Stimulated activated CD8-positive, alpha-beta memory T cell treated with anti-CD3 and anti-CD28 coated beads, Interleukin-7, amount 100 ng/mL, for 4 hours (primary cell): ENCODE results near the gene HIVEP3.

Source experiments
- DNase-seq, 2 donors: peaks; one replicate each; pipeline ENCODE4 v3.0.0-alpha.2; 2020; ENCODE audit warnings: low read depth in 2 of 2

HIVEP3 gene

DNA sequence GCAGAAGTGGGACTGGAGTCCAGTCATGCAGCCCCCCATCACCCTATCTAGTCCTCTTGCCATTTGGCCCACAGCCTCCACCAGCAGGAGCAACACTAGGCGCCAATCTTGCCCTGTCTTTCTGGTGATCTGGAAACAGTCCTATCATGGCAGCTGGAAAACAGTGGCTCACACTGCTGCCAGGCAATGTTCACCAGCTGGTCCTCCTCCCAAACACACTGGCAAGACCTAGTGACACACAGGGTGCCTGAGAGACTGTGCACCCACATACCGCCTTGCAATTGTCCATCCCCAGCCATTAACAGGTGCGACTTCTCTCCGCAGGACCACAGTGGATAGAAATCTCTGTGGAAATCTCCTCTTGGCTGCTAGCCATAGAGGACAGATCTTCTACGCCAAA, 105.5 kb downstream of the HIVEP3 start:
- no peak for DNase-seq

DNA sequence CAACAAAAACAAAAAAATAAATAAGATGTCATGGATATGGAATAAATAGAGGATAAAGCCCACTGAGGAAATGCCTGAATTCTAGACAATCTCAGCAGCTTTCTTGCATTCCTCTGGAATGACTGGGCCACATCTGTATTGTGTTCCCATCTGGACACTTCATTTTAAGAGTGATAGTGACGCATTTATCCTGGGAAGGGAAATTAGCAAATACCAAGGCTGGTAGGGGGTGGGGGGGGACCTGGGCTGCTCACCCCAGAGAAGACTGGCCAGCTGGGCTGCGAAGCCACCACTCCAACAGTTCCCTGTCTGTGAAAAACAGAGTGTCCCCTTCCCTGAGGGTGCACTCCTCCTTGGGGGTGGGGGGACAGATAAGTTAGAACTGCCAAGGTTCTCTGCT, 106.3 kb downstream of the HIVEP3 start:
- no peak for DNase-seq

DNA sequence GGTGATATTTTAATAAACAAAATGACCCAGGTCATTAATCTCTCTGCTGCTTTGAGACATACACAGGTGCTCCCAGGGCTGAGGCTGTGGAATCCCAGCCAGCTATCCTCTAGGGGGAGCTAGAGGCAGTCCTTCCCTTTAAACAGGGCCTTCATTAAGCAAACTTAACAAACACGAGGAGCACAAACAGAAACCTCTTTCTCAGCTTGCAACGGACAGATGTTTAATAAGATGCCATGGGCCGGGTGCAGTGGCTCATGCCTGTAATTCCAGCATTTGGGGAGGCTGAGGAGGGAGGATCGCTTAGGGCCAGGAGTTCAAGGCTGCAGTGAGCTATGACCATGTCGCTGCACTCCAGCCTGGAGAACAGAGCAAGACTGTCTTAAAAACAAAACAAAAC, 106.7 kb downstream of the HIVEP3 start:
- no peak for DNase-seq

DNA sequence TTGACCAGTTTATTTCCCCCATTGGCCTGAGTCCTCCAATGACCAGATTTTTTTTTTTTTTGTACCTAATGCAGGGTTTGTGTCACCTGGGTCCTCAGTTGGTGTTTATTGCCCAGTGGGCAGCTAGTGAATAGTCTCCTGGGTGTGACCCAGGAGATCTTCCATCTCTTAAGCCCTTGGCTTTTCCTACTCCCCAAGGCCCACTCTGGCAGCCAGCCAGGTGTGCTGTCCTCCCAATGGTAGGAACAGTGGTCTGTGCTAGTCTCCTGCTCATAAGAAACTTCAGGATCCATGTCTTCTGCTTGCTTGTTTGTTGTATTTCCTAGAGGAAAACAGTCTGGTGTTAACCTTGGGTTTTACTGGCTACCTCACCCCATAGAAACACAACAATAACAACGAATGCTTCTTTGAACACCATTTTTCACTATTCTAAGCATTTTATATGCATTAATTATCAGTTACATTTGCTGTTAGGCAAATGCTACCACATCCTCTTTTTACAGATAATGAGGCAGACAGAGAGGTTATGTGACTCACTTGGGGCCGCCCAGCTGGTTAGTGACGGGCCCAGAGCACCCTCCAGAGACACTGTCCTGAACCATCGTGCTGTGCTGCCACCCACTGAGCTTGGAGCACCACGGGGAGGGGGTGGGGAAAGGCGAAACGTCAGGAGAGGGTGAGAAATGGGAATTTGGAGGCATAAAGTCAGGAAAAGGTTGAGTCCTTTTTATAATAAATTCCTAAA, 107.5 kb downstream of the HIVEP3 start:
- peak; percentile 51 to 62 for DNase-seq

DNA sequence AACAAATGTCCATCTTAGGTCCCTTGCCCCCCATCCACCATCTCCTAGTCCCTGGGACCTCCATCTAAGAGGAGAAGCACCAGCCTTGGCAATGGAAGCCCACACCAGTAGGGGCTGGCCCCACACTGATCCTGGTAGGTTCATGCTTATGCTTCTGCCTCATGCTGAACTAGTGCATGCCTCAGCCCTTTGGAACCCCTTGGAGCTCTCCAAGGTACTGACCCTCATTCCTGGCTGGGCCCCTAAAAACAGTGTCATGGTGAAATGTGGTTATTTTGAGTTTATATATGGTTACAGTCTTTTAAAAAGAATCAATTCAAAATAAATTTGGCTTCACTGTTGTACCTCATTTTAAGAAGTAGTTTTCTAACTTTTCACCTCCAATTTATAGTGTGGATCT, 108.3 kb downstream of the HIVEP3 start:
- no peak for DNase-seq

DNA sequence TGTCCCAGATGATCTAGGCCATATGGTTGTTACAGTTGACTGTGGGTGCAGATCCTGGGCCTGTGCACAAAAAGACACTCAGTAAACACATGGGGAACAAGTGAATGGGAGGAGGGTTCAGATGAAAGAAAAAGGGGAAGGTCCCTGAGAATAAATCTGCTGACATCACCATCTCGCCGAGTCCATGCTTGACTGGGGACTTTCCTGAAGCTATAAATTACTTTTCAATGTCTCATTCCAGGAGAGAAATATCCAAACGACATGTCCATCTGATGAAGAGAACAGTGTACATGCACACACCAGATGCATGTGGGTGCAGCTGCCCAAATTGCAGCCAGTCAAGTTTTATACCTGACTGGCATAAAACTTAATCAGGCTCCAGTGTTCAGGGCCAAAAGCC, 109.0 kb downstream of the HIVEP3 start:
- DNase-seq = no peak

DNA sequence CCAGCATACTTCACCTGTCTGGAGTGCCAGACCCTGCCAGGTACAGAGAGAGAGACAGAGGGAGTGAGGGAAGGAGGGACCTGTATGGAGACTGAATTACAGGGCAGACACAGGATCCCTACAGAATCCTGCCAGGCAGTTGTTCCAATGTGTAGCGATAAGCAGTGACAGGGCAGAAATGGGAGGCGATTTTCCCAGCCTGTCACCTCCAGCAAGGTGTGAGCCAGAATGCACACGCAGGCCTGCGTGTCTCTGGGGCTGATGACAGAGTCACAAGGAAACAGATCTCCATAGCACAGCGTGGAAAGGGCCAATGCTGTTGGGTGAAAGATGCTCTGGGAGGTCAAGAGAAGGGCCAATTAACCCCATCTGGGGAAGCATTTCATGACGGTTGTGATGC, 111.3 kb downstream of the HIVEP3 start:
- no peak for DNase-seq

DNA sequence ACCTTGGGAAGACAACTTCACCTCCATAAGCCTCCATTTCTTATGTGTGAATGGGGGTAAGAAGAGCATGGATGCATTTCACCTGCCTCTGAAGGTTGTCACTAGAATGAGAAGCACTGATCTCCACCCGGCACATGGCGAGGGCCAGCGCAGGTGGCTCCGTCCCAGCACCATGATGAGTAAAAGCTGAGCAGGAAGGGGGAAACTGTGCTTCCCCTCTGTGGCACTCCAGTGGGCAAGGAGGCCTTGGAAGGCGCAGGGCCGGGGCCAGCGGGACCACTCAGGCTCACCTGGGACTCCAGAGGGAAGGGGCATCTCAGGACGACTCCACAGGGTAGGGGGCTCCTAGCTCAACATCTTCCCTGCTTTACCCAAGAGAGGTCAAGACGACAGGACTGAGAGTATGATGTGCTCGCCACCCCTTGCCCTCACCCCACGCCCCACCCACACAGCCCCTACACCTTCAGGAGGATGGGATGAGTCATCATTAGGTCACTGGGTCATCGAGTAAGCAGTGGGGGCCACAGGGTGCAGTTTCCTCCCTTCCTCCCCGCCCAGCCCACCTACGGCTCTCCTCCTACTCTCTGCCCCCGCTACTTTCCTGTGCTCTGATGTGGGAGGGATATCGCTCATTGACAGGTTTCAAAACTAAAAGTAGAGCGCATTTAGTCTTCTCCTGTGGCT, 112.1 kb downstream of the HIVEP3 start:
- DNase-seq = peak; percentile 80 to 84

DNA sequence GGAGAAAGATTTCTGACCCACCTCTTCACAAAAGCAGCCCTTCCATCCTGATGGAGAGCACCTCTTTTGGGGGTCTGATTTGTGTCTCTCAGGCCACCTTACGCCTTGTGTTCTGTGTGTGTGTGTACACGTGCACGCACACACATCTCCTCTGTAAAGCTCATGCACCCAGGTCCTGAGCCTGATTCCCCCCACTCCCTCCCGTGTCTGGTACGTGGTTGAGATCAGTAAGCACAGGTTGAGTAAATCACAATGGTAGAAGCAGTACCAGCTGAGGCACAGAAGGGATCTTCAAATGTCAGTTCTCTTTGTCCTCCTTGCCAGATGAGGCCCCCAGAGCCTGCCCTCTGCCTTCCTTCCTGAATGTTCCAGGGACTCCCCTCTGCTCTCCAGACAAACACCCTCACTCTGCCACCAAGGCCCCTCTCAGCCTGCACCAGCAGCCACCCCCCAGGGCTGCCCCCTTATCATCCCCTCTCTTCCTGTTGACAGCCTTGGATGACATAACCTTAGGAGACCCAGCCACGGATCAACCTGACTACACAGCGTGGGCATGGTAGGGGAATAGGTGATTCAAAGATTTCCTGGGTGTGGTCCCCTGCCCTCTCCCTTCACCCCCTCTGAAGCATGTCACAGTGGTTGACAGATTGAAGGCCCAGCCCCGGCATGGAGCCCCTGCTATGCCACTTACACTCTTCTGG, 112.8 kb downstream of the HIVEP3 start:
- DNase-seq = peak; percentile 63 to 77

DNA sequence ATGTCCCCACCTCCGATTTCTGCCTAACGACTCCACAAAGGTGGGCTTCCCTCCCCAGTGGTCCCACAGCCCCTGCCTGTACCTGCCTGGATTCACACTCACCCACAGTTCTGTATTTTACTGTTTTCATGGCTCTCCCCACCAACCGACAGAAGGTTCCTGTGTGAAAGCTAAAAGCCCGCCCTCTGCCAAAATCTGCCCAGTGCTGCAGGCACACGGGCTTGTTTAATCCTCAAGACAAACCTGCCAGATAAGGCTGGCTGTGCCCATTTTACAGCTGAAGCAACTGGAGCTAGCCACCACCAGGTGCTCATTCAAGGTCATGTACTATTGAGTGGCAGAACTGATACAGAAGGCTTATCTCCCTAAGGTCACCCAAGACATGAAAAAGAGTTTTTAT, 114.5 kb downstream of the HIVEP3 start:
- DNase-seq = peak in 1 of 2 donors; percentile 19

DNA sequence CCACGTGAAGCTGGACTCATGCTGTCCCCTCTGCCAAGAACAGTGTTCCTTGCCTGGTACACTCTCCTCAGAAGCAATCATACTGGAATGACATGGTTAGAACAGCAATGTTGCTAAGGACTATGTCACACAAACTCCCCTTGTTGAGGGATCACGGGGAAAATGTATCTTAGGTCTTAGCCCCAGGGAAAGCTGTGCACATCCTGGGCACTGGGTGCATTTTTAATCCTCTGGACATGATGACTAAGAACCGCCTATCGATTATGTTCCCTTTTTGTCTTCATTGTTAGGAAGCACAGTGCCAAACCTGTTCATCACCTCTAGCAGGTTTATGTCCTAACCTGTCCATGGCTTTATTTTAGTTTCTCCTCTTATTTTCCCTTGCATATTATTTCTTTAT, 115.1 kb downstream of the HIVEP3 start:
- DNase-seq = no peak

DNA sequence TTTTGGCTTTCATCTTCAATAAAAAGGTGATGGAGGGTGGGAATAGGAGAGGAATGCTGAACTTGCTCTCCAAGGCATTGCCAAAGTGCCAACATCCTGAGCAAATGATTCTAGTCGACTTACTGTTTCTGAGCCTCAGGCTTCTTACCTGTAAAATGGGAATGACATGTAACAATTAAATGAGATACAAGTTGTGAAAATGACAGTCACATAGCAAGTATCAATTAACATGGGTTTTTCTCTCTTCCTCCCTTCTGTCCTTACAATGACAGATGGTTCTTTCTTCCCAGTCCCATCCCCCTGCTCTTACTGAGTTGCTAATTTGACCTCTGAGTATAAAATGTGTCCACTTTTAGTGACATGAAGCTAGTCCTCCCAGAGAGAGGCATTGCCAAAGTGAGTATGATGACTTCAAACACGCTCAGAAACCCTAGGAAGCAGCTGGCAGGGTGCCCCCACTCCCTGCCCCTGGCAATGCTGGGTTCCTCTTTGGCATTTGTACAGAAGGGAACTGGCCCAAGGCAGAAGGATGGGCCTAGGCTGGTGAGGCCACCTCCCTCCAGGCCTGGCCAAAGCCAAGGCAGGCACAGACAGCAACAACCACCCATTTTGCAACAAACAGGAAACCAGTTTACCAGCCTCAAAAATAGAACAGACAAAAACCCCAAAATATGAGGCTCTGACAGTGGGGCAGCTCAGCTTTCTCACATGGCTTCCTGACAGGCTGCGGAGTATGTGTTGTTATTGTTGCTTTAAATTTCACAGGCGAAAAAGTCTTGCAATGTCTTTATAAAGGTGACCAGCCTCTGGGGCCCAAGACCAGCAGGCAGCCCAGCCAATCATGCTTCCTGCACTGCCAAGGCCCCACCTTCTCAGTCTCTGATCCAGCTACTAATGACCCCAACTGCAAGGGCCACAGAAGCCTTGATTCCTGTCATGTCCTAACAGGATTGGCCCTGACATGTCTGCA, 115.9 kb downstream of the HIVEP3 start:
- no peak for DNase-seq

DNA sequence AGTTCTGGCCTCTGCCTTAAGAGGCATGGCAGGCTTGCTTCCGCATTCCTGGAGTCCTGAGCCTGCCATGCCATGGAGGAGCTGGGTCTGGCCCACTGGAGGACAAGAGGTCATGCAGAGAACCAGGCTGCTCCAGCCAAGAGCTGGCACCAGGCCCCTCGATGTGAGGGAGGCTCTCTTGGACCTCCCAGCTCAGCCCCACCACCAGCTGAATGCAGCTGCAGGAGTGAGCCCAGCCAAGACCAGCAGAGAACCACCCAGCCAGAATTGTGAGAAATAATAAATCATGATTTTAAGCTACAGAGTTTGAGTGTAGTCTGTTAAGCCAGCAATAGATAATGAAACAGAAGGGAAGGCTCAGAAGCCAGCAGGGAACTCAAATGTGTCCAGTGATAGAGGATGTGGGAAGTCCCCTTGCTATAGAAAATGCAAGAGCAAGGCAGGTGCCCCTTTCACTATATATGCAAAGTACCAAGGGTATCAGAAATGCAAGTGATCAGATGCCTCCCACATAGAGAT, 118.4 kb downstream of the HIVEP3 start:
- DNase-seq = no peak

DNA sequence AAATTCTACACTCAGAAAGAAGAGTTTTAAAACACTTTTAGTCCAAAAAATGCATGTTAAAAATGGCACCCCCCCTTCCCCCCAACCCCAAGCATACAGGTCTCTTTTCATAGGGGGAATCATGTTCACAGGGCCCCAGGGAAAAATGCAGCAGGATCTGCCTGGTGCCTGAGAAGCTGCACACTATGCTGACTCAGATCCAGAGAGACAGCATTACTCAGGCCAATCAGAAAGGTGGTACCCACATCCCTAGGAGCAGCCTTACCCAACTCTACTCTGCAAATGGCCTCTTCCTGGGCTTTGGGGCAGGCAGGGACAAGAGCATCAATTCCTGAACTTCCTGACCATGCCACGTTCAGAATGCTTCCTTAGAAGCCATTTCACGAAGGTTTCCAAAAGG, 119.0 kb downstream of the HIVEP3 start:
- DNase-seq = no peak

DNA sequence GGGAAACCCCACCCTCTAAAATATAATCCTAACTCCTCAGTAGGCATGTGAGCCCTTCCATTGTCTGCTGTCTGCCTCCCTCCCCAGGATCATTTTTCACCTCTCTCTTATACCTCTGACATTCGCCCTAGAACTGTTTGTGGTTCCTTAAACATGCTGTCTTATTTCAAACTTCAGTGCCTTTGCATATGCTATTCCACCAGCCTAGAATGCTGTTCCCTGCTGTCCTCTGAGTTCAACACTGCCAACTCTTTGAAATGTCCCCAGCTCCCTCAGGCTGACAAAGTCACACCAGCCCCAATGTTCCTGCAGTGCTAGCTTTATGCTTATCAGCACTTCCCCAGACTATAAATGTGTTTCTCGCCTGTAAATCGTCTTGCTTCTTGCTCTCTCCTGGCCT, 119.5 kb downstream of the HIVEP3 start:
- no peak for DNase-seq

DNA sequence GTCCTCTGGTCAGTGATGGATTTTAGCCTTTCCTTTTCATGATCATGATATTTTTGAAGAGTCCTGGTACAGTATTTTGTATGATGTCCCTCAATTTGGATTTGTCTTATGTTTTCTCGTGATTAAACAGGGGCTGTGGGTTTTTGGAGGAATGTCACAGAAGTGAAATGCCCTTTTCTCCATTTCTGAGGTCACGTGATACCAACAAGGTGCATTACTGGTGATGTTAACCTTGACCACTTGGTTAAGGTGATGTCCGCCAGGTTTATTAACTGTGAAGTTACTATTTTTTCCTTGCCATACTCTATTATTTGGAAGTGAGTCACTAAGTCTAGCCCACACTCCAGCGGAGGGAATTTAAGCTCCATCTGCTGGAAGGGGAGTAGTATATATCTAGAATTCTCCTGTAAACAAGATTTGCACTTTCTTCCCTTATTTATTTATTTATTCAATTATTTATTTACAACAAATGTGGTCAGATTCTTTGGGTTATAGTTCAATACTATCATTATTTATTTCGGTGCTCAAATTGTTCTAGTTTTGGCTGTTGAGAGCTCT, 123.4 kb downstream of the HIVEP3 start:
- DNase-seq = no peak

DNA sequence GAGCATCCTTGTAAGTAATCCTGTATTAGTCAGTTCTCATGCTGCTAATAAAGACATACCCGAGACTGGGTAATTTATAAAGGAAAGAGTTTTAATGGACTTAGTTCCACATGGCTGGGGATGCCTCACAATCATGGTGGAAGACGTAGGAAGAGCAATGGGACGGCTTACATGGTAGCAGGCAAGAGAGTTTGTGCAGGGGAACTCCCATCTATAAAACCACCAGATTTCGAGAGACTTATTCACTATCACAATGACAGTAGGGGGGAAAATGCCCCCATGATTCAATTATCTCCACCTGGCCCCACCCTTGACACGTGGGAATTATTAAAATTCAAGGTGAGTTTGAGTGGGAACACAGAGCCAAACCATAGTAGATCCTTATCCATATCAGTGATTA, 124.7 kb downstream of the HIVEP3 start:
- DNase-seq = no peak

DNA sequence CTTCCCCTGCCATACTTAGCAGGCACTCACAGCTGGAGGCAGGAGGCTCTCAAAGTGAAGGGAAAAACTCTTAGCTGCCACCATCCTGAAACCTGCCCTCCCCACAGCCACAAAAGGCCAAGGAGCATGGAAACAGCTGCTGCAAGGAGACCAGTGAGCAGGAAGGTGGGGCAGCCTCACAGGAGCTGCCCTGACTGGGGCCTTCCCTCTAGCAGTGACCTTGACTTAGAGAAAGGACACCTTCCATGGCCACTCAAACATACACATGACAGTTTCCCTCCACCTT, 126.3 kb downstream of the HIVEP3 start:
- DNase-seq = no peak

DNA sequence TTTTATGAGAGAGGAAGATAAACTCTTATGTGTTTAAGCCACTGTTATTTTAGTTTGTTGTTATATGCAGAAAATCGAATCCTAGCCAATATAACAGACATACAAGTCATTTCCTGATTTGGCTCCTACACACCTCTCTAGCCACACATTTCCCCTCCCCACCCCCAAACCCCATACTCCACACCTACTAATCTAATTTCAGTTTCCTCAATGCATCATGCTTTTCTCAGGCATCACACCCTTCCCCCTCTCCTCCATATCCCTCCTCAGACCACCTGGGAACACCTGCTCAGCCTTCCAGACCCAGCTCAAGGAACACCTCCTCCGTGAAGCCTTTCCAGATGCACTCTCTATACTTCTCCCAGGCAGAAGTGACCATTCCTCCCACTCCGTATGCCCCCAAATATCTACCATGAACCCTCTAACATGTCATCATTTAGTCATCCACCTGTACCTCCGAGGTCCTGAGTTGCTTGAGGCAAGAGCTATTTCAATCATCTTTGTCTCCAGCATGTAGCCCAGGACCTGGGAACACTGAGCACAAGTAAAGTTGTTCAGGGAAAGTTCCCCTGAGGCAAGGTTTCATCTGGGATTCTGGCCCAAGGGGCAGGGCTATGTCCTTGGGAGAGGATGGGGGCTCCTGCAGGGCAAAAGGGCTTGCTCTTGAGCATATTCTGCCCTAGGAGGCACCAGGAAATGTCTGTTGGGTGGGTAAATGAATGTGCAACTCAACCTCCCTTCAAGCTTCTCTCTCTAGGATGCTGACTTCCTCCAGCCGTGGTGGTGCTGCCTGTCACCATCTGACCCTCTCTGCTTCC, 126.8 kb downstream of the HIVEP3 start:
- peak in 1 of 2 donors; percentile 20 for DNase-seq

DNA sequence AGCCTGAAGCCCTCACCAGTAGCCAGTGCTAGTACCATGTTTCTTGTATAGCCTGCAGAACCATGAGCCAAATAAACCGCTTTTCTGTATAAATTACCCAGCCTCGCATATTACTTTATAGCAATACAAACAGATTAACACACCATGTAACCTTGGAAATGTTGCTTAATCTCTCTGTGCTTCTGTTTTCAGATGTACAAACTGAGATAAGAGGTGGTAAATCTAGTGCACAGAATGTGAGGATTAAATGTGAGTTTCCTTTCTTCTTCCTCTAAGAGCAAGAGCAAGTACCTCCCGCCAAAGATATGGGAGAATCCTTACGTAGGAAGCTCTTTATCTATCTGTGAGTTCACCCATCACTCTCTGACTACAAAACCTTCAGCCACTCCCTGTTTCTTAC, 128.4 kb downstream of the HIVEP3 start:
- no peak for DNase-seq
